Measurements from ENCODE around the gene TIGAR.

The TIGAR gene

DNA sequence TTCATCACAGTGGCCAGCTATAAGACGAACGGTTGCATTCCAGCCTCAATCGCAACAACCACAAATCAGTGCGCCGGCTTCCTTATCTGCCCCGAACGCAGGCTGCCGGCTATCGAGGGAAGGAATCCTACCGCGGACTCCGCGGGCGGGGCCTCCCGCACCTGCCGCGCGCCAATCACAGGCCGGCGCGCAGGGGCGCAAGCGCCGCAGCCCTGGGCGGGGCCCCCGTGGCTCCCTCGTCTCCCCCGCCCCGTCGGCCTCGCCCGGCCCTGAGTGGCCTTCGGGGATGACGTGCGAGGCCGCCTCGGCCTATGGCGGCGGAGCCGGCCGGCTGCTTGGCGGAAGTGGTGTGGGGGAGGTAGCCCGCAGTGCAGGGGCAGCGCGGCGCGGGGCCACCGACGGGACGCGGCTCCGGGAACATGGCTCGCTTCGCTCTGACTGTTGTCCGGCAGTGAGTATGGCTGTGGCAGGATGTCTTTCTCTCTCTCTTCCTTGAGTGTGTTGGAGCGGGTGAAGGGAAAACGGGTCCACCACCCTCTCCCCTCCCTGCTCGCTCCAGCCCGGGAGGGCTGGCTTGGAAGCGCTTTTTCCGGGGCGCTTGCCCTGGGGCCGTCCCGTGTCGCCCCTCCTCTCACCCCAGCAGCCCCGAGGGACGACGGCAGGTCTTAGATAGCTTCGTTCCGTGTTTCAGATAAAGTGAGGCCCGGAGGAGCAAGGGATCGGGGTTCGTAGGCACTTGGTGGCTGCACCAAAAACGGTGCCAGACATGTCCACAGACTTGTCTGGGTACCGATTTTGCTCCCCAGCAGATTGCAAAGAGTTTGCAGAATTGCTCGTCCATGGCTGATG is at the start of gene TIGAR:
Gene TIGAR (plus strand): TSS at position 361 of the 849 bp plus-strand sequence. CDS start 59 bp downstream, at position 420.
- DNase-seq = peak; percentile 78

DNA sequence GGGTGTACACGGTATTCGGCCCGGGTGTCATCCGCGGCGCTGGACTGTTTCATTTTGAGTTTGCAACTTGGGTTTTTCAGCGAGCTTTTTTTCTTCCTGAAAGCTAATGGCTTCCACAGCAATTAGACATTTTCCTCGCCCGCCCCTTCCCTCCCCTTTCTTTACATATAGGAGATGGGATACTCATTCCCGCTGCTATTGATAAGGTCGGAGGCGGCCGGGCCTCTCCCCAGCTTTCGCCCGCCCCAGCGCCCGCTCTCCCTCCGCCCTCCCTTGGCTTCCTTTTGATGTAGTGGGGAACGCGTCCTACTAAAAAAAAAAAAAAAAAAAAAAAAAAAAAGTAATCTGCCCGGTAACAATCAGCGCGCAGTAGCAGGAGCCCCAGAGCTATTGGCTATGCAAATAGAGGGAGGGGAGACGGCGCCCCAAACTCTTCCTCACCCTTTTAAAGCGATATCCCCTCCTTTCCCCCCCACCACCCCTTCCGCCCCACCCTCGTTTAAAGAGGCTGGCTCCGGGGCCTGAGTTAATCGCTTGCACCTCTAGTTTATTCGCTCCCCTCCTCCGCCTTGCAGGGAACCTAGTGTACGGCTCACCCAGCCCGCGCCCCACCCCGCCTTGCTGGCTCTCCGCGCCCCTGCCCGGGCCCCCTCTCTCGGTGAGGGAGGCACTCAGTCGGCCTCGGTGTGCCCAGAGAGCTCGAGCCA is 49.1 kb upstream of the TIGAR start:
- DNase-seq = peak; percentile 84

GRCh38 chr12:4272424-4273272 is 48.4 kb upstream of the TIGAR start:
- DNase-seq = peak; percentile 65

DNA sequence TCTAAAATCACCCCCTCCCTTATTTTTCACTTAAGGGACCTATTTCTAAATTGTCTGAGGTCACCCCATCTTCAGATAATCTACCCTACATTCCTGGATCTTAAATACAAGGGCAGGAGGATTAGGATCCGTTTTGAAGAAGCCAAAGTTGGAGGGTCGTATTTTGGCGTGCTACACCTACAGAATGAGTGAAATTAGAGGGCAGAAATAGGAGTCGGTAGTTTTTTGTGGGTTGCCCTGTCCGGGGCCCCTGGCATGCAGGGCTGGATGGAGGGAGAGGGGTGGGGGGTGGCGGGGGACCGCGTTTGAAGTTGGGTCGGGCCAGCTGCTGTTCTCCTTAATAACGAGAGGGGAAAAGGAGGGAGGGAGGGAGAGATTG is 47.8 kb upstream of the TIGAR start:
- DNase-seq = no peak

DNA sequence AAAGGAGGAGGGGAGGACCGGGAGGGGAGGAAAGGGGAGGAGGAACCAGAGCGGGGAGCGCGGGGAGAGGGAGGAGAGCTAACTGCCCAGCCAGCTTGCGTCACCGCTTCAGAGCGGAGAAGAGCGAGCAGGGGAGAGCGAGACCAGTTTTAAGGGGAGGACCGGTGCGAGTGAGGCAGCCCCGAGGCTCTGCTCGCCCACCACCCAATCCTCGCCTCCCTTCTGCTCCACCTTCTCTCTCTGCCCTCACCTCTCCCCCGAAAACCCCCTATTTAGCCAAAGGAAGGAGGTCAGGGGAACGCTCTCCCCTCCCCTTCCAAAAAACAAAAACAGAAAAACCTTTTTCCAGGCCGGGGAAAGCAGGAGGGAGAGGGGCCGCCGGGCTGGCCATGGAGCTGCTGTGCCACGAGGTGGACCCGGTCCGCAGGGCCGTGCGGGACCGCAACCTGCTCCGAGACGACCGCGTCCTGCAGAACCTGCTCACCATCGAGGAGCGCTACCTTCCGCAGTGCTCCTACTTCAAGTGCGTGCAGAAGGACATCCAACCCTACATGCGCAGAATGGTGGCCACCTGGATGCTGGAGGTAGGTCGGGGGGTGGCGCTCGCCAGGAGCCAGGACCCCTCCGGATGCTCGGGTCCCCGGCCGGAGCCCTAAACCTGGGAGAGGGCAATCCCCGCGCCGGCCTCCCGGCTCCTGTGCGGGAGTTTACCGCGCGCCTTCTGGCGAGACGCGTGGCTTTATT is 47.2 kb upstream of the TIGAR start, which contains the start of gene CCND2:
Gene CCND2 (plus strand): TSS at position 111 of the 744 bp plus-strand sequence. CDS start 279 bp downstream, at position 390.
- DNase-seq = no peak

- DNase-seq = no peak
These were observed 46.5 kb upstream of the TIGAR start for GRCh38 chr12:4274396-4275015.

DNA sequence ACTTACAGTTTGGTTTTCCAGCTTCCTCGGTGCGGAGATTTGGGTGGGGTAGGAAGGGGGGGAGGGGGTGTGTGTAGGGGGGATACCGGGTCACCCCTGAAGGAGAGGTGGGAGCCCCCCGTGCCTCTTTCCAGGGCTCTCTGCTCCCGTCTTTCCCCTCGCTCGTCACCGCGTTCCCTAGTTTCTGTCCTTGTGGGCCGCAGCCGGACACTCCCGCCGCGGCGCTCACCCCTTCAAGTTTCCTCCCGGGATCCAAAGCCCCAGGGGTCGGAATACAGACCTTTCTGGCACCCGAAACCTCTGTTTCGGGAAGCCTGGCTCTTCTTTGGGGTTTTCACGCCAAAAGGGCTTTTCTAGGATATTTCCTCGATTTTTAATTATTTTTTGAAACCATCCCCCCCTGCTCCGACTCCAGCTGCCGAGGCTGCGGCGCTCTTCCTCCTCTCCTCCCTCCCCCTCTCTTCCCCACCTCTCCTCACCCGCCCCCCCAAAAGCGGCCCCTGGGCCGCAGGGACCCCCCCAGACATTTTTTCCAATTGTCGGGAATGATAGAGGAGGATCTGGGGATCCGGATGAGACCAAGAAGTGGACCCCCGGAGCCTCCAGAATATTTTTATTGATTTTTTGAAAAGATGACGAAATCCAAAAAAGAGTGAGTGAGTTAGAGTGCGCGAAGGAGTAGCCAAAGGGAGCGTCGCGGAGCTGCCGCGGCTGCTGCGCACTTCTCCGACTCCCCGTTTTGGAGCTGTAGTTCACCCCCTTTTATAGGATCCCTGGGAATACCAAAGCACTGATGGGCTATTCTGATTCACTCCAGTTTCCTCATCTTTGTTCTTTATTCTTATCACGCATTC is 45.8 kb upstream of the TIGAR start:
- no peak for DNase-seq

GRCh38 chr12:4275870-4276301 is 45.1 kb upstream of the TIGAR start:
- DNase-seq = no peak

GRCh38 chr12:4276524-4277204 is 44.3 kb upstream of the TIGAR start:
- DNase-seq = peak; percentile 82

- no peak for DNase-seq
These were observed 43.8 kb upstream of the TIGAR start for GRCh38 chr12:4277205-4277543.

DNA sequence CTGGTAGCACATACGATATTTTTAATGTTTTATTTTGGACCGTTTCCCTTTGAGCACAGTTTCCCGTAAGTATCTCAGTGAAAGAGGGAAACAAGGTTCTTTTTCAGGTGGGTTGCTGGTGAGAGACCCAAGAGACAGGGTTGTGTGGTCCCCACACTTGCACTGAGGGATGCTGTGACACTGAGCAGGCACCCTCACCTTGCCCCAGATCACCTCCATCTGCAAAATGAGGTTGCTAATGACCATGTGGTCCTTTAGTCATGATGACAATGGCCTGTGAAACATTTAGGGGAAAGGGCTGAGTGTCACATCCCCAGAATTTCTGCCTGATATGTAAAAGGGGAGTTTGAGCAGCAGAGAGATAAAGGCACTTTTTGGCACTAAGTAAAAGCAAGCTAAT is 43.2 kb upstream of the TIGAR start:
- no peak for DNase-seq

- DNase-seq = no peak
These were observed 42.5 kb upstream of the TIGAR start for GRCh38 chr12:4278329-4279197.

GRCh38 chr12:4279198-4279690 is 41.8 kb upstream of the TIGAR start:
- no peak for DNase-seq

DNA sequence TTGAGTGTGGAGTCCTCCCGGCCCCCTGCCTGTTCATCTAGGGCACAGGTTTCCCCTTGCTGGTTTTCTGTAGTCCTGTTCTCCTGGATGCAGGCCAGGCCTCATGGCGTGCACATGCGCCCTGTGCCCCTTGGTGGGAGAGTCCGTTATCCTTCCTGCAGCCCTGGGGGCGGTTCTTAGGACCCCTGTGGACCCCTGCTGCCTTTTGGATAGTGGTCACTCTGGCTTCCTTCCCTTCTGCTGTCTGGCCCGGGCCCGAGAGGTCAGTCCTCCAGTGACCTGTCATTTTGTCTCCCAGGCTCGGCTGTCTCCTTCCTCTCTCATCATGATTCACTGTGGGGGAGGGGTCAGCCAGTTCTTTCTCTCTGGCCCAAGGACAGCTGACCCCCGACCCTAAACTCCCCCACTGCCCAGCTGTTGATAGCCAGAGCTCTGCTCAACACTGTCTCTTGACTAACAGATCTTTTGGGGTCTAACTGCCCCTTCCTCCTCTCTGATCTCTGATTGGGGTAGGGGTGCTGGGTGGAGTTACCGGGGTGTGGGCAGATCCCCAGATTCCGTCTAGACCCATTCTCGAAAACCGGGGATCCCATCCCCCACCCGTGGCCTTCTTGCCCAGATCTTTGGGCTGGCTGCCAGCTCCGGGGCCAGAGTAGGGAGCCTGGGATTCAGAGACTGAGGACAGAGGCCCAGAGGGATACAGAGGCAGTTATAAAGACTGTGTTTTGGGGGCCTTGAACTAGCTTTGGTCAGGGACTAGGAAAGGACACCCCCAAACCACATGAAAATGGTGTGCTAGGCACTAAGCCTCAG is 40.5 kb upstream of the TIGAR start:
- DNase-seq = no peak

DNA sequence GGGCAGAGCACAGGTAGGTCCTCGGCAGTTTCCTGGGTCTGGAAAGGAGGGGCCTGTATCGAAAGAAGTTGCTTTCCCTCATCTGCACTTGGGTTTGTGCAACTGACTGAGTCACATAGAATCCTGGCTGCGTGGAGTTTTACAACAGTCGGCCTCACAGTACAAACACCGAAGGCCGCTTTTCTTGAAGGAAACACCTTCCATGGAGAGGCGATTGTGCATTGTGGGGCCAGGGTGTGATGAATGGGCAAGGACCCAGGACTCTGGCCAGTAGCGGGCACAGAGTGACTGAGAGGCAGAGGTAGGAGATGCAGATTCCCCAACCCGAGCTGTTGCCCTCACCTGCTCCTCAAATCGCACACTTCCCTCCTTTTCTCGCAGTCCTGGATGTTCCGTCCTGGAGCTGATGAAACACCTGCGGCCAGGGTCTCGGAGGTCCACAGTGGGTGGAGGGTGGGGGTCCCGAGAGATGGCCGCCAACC is 39.8 kb upstream of the TIGAR start:
- no peak for DNase-seq

DNA sequence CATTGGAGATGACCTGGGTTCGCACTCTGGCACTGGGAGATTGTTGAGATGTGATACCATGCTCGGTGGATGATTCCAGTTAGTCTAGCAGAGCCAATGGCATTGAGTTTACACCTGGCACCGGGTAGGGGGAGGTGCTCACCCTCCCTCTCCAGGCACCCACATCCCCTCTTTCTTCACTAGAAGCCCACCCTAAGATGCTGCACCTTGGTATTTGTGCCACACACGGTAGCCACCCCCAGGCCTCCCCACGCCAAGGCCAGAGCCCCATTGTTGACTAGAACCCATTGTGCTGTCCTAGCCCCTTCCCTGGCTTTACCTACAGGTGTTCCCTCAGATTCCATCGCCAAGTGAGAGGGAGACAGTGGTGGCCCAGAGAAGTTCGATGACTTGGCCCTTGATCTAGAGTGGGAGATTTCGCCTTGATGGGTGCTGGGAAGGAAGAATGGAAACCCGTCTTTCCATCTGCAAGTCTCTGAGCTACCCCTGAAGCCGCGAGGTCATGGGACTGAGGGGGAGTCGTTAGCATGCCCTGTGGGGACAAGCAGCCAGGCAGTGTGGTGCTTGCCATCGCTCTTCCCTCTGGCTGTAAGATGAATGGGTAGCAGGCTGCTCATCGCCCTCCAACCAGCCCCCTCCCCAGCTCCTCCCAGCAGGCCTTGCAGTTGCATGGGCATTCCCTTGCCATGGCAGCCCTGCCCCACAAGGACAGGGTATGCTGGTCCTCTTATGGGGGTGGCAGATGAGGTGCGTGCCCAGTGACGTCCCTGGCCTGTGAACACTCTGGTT is 38.7 kb upstream of the TIGAR start:
- DNase-seq = no peak

DNA sequence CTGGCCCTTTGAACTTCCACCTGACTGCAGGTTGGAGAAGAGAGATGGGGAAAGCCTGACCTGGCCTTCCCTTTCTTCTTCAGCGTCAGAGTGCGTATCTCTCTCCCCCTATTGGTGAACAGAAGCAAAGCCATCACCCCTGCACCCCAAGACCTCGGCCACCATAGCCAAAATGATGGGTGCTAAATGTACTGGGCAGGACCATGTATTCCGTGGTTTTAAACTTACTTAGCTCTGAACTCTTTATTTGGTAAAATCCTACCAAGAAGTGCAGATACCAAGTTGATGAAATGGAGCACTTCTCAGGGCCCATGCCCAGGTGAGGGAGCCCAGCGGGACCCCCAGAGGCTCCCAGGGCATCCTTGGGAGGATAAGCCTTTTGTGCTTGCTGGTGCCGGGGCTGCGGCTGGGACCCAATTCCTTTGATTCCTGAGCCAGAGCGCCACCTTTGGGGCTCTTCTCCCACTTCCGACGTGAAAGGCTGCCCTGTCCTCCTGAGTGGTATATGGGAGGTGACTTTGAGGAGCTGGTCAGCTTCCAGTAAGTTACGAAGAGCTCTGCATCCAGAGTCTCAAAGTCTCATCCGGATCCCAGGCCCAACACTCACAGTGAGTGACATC is 38.0 kb upstream of the TIGAR start:
- DNase-seq = no peak
